ENCODE results near the gene KCND2.
"Not testable (repeated sequence)": the region's sequence is repeated elsewhere in the genome, so short reads cannot be mapped to it uniquely, and the experiment has no call there.

Gene KCND2

DNA sequence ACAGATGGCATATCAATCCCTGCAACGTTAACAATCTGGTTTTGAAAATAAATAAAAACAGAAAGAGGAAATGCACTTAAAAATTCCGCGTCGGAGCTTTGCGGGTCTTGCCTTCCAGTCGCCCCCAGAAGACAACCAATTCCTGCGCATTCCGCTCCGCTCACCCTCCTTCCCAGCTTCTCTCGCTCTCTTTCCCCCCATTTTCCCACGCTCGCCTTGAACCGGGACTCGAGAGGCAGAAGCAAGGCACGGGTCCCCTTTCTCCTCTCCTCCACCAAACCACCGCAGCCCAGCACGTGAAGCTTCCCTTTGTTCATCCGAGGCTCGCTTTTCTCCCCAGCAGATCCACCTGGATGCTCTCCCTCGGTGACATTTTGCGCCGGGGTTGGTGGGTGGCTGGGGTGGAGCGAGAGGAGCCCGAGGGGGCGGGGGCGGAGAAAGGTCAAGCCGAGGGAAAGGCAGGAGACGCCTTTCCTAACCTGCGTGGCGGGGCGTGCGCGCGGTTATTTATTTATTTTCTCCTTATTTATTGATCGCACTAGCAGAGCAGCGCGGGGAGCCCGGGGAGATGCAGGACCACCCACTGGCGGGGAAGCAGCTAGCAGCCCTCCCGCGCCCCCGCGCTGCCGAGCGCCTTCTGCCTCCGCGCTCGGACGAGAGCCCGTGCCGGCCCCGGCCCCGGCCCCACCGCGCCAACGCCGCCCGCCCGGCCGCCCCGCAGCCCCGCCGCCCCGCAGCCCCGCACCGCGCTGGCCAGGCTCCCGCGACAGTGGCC lies at the start of gene KCND2:
TSS of gene KCND2 (plus strand) at position 475 of the 775 bp plus-strand sequence.
- no peak for DNase-seq

DNA sequence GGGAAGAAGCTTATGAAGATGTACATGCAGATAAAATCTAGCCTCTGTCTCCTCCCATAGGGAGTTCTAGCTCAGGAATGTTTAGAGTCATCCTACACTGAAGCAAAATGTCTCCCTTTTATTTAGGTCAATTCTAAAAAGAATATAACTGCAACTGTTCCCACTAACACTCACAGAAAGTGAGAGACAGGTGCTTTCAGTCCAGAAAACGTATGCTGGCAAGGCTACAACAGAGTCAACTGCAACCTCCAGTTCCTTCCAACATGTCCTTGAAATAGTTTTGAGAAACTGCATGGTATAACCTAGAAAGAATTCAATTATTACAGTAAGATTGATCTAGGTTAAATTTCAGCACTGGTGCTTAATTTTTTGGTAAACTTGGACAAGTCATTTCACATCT lies 46.8 kb upstream of the KCND2 start:
- DNase-seq, result no peak

DNA sequence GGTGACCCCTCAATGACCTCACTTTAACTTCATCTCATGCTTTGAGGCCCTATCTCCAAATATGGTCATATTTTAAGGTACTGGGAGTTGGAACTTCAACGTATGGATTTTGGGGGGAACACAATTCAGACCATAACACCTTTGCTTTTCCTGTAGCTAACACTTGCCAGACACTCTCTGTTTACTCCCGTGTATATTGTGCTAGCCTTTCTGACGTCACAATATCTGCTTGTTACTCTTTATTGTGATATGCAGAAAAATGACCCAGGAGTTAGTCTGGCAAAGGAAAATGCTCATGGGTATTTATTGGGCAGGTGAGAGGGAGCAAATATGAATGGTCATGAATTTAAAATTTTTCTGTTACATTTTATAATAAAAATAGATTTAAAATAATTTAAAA lies 45.7 kb upstream of the KCND2 start:
- no peak for DNase-seq

DNA sequence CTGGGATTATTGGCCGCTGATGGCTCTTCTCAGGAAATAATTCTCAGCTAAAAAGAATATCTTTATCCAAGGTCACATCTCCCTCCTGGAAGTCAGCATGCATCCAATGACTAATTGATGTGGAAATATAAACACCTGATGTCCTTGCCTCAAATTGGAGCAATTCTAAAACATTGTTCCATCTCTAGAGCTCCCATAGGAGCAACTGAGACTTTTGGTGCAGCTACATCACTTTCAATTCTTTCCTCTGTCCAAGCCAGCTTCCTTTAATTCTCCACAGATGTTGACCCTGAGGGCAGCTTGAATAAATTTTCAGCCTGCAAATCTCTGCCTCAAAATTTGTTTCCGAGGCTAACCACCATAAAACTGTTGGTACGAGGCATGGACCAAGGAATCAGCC lies 43.9 kb upstream of the KCND2 start:
- no peak for DNase-seq

DNA sequence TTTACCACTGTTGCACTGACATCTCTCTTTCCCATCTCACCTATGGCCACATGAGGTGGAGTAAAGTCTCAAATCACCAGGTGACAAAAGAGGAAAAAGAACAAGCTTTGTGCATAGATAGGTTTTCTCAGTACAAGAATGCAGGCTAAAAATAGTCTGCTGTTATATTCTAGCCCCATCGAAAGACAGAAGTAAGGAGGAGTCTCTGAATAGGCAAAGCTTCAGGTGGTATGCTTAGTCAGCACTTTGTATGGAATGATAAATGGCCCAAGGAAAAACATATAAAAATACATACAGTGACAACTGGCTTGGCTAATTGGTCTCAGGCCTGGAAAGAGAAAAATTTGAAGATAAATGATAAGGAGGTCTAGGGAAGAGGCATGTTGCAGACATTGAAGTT lies 39.6 kb upstream of the KCND2 start:
- DNase-seq, result no peak

DNA sequence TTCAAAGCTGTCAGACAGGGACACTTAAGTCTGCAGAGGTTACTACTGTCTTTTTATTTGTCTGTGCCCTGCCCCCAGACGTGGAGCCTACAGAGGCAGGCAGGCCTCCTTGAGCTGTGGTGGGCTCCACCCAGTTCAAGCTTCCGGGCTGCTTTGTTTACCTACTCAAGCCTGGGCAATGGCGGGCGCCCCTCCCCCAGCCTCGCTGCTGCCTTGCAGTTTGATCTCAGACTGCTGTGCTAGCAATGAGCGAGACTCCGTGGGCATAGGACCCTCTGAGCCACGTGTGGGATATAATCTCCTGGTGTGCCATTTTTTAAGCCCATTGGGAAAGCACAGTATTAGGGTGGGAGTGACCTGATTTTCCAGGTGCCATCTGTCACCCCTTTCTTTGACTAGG lies 32.6 kb upstream of the KCND2 start:
- DNase-seq, result not testable (repeated sequence)

DNA sequence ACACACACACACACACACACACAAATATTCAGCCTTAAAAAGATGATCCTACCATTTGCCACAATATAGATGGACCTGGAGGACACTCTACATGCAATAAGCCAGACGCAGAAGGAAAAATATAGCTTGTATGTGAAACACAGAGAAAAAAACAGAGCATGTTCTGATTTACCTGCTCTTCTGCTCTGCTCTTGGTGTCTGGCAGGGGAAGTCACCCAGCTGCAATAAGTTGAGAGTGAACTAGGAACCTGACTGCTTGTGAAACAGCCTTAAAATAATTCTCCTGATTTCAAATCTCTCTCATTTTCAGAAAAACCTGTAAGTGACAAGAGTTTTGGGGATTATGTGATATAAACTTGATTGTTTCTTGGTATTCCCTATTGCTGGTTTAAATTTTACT lies 31.0 kb upstream of the KCND2 start:
- no peak for DNase-seq

DNA sequence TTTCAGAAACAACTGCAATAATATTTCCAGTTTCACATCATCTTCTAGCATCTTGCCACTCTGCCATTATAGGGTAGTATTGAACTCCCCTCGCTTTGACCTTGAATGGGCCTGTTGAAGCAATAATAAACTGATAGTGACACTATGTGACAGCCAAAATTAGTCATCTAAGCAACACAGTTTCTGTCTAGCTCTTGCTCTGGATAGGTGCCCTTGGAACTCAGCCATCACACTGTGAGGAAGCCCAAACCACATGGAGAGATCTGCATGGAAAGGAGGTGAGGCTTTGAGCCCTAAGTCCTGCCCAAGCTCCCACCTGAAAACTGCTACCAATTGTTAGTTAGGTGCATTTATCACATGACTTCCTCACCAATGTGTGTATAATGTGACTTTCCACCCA lies 18.1 kb upstream of the KCND2 start:
- no peak for DNase-seq

DNA sequence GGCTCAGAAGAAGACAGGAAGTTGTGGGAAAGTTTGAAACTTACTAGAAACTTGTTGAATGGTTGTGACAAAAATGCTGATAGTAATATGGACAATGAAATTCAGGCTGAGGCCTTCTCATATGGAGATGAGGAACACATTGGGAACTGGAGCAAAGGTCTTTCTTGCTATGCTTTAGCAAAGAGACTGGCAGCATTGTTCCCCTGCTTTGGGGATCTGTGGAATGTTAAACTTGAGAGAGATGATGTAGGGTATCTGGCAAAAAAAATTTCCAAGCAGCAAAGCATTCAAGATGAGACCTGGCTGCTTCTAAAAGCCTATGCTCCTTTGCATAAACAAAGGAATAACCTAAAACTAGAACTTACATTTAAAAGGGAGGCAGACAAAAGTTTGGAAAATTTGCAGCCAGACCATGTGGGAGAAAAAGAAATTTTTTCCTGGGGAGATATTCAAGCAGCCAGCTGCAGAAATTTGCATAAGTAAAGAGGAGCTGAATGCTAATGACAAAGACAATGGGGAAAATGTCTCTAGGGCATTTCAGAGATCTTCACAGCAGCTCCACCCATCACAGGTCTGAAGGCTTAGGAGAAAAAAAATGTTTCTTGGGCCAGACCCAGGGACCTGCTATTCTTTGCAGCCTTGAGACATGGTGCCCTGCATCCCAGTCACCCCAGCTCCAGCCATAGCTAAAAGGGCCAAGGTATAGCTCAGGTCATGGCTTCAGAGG lies 16.5 kb upstream of the KCND2 start:
- DNase-seq, result no peak

DNA sequence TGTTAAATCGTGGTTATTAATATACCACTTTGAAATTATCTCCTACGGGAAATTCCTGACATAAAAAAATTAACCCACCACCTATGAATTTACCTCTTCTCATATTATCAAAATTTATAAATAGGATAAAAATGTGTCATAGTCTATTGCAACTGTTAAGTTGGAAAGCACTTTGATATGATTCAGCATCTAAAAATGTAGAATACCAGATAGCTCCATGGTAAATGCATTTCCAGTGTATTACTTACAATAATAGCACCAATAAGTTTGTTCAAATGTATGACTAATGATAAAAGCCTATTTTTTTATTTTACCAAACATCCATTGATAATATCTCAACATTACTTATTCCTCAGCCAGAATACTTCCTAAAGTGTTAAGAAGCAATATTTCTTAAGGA lies 13.6 kb upstream of the KCND2 start:
- DNase-seq, result no peak

DNA sequence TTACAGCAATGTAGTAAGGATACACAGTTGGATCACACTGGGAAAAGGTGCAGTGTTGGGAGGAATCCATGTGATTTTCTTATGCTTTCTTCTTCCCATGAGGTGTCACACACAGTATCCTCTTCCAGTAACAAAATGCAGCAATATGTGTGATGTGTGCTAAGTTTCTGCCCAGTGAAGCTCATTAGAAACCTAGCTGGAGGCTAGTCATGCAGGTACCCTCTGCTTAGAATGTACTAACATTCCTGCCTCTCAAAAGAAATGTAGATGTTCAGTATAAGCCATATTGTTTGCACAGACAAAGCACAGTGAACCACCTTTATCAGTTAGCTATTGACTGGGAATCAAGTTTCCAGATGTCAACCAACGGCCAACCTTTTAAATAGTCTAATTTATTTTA lies 12.9 kb upstream of the KCND2 start:
- DNase-seq, result no peak

DNA sequence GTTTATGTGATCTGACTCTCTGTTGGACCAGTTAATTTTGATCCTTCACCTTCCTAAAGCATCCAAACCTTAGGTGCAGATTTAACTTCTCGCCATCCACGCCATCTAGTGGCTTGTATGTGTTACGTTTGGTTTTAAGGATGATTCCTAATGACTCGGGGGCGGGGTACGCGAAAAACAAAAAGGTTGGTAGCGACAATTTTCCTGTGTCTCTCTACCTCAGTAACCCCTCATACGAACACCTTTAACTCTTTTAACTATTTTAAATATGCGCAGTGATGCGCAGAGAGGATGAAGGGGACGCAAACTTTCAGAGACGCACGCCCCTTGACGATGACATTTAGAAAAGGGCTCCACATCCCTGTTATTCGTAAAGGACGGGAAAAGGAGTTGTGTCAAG lies 714 bp upstream of the KCND2 start:
- DNase-seq, result peak; percentile 33

DNA sequence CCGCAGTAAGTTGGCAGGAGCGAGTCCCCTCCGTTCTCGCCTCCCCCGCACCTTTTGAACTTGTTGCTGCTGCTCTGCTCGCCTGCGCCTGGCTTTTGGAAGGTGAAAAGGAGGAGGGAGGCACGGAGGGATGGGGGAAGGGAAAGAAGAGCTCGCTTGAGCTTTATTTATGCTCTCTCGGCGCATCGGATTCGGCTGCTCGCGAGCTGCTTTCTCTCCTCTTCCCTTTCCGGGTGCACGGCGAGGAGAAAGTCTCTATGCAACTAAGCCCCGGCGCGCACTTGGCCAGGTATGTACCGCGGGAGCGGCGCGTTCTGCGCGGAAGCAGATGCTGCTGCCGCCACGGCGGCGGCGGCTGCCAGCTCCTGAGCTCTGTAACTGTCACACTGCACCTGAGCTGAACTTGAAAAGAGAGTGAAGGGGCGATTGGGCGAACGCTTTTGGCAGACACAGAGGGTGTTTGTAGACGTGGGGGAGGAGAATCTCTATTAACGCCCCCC lies 551 bp downstream of the KCND2 start:
- peak; percentile 19 for DNase-seq

DNA sequence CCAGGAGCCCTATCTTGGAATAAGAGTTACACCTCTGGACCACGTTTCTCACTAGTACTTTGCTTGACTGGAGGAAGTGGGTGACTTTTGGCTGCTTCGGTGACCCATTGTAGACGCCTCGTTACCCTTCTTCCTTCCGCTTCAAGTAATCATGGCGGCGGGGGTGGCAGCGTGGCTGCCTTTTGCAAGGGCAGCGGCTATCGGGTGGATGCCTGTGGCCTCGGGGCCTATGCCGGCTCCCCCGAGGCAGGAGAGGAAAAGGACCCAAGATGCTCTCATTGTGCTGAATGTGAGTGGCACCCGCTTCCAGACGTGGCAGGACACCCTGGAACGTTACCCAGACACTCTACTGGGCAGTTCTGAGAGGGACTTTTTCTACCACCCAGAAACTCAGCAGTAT lies 1.5 kb downstream of the KCND2 start:
- no peak for DNase-seq

DNA sequence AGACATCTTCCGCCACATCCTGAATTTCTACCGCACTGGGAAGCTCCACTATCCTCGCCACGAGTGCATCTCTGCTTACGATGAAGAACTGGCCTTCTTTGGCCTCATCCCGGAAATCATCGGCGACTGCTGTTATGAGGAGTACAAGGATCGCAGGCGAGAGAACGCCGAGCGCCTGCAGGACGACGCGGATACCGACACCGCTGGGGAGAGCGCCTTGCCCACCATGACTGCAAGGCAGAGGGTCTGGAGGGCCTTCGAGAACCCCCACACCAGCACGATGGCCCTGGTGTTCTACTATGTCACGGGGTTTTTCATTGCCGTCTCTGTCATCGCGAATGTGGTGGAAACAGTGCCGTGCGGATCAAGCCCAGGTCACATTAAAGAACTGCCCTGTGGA lies 1.9 kb downstream of the KCND2 start:
- DNase-seq, result no peak

DNA sequence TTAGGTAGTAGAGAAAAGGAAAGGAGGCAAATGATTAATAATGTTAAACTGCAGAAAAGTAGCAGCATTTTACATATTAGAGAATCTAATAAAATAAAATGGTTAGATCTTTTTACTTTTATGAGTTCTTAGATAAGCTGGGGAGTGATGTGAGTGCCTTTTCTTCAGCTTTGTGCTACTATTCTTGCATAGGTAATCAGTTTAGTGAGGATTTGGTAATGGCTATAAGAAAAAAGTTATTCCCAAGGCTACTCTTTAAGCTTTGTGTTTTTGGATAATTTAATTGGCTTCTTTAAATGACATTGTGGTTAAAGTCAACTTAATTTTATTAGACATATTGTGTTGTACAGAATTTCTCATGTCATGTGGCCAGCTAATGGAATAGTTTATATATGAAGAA lies 3.7 kb downstream of the KCND2 start:
- no peak for DNase-seq

DNA sequence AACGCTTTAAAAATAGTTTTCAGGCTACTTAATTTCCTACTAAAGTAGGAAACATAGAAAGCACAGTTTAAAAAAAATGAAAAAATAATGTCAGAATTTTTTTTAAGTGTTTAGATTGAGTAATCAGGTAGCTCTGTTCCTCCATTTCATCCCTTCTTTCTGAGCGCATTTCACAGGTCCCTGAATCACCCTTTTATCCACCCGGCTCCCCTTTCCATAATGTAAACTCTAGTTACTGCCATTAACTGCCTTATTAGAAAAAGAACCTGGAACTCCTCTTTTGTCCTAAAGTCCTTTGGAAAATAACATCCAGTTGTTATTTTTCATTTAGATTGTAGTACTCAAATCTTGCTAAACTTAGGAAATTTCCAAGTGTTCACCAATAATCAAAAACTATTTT lies 5.8 kb downstream of the KCND2 start:
- no peak for DNase-seq

DNA sequence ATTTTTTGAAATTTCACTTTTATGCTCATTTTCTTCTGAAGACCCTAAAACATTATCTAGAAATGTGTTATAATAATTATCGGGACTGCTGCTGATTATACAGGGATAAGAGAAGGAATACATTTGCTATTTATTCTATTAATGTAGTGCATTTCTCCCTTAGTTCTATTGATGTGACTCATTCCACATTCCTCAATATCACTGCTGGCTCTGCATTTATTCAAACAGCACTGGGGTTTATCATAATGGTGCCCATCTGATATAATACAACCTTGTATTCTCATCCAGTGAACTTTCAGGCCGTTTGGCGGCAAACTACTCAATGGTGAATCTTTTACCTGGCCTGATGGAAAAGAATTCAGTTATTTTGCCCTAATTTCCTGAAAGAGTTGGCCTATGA lies 7.8 kb downstream of the KCND2 start:
- no peak for DNase-seq

DNA sequence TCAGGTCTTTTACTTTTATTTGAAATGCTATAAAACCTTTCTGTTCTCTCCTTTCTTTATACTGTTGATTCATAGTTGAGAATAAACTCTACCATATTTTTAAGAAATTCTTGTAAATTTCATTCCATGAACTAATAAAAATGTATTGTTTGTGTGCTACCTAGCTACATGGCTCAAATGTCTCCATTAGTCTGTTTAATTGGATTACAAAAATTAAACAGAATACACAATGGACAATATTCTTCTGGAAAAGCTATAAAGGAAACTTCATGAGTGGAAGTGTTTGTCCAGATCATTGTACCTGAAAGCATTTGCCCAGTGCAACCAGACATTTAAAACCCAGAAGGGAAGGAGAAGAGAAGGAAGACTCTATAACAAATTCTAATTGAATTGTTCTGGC lies 20.1 kb downstream of the KCND2 start:
- DNase-seq, result no peak

DNA sequence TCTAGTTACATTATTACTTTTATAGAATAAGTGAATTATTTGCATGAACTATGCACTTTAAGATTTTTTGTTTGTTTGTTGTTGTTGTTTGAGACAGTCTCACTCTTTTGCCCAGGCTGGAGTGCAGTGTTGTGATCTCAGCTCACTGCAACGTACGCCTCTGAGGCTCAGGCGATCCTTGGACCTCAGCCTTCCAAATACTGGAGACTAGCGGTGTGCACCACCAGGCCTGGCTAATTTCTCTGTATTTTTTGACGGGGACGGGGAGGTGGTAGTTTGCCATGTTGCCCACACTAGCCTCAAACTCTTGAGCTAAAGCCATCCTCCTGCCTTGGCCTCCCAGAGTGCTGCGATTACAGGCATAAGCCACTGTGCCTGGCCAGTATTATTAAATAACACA lies 29.2 kb downstream of the KCND2 start:
- no peak for DNase-seq

DNA sequence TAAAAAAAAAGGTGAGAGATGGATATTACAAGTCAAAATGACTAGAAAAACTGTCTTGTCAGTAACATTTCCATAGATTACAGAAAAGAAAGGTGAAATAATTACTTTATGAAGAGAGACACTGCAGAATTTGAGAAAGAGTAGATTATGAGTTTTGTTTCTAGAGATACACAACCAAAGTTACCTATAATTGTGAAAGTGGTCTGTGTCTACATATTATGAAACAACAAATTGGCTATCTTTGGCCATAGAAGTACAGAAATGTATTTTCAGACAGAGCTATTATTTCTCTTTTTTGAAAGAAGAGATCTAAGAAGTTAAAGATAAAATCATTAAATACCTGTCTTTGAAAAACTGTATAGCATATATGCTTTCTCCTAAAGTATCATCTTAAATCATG lies 30.1 kb downstream of the KCND2 start:
- DNase-seq, result no peak

DNA sequence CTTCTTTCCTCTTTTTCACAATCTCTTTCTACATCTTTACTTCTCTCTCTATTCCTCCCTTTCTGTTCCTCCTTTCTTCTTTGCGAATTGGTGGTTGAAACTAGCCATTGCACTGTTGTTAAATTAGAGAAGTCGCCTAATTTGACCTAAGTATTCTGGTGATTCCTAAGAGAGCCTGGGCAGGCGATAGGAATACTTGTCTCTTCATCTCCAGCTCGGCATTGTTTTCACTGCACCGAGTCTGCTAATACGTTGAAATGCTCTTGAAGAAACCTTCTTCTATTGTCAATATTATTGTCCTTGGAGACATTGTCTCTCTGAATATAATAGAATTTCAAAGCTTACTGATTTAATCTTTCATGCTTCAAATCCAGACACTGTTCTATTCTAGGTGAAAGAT lies 31.7 kb downstream of the KCND2 start:
- DNase-seq, result no peak

DNA sequence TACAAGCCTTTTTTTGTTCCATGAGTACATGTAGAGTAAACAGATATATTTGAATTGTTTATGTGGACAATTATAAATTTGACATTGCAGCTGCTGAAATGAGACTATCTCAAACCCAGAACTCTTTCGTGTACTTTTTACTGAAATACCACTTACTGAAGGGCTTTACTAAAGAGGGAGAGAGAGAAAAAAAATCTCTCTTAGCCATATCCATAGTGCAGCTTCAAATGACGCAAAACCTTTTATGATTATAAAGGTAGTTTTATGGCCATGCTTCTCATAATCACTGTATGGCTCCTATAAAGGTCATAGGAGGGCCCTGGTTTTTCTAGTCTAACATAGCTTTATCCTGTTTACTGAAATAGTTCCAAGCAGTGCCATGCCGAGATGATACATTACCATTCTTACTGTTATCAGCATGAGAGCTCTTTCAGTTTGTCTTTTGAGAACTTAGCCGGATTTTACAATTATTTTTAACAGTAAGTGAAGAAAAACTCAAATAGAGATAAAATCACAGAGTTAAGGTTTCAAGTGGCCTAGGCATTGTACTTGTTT lies 35.1 kb downstream of the KCND2 start:
- DNase-seq, result no peak
